GM18868 (cell line): ENCODE results near the gene FGFRL1.
"Not testable (repeated sequence)": the region's sequence is repeated elsewhere in the genome, so short reads cannot be mapped to it uniquely, and the experiment has no call there.

Experiments used
- ATAC-seq: cut with Tn5 transposase; IDR thresholded peaks from one replicate; pipeline ENCODE4 v1.9.1; 2021; ENCODE audit warnings: mild to moderate bottlenecking, moderate library complexity; ENCODE audit not compliant: unreplicated experiment

Gene FGFRL1

DNA sequence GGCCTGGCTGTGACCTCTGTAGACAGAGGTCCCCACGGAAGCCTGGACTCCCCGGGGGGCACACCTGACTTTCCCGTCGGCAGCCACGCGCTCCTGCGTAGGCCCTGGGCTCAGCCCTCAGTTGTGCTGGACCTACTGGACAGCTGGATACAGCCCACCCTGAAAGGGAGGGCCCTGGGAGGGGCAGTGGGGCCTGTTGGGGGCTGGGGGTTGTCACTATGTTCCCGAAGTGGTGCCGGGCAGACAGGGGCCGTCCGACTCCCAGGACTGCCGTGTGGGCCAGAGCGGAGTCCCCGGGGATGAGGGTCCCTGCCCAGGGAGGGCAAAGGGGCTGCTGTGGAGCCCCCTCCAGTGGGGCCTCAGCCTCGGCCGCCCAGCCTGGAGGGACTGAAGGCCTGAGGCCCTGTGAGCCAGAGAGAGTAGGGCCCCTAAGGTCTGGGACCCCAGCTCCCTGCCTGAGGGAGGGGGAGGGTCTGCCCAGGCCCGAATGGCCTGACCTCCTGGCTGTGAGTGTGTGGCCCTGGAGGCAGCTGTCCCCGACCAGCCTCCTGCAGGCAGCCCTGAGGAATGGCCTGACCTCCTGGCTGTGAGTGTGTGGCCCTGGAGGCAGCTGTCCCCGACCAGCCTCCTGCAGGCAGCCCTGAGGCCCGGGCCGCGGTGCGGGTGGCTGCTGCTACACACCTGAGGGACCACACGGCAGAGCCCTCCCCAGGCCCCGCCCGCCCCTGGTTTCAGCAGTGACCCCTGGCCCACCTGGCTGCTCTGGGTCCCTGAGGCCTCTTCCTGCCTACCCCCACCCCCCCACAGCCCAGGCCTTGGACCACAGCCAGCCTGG lies 25.8 kb downstream of the FGFRL1 start:
- ATAC-seq, result no peak

DNA sequence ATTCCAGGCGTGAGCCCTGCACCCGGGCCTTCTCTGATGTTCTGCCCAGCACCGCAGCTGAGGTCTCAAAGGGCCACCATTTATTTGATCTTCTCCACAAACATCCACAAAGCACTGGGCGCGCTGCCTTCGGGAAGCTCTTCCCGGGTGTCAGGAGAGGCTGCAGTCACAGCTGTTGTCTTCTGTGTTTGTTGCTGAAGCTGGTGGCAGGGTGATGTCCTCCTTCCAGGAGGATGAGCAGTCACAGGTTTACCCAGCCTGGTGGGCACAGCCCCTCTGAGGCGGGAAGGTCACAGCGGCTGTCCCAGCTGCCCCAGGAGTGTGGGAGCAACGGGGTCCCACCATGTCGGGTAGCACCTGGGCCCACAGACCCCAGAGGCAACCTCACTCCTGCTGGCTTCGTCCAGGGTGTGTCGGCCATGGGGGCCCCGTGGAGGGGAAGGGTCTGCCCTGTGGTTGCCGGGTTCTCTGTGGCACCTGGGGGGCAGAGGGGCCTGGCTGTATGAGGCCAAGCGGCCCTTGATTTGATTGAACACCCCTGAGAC lies 27.6 kb downstream of the FGFRL1 start:
- no peak for ATAC-seq

DNA sequence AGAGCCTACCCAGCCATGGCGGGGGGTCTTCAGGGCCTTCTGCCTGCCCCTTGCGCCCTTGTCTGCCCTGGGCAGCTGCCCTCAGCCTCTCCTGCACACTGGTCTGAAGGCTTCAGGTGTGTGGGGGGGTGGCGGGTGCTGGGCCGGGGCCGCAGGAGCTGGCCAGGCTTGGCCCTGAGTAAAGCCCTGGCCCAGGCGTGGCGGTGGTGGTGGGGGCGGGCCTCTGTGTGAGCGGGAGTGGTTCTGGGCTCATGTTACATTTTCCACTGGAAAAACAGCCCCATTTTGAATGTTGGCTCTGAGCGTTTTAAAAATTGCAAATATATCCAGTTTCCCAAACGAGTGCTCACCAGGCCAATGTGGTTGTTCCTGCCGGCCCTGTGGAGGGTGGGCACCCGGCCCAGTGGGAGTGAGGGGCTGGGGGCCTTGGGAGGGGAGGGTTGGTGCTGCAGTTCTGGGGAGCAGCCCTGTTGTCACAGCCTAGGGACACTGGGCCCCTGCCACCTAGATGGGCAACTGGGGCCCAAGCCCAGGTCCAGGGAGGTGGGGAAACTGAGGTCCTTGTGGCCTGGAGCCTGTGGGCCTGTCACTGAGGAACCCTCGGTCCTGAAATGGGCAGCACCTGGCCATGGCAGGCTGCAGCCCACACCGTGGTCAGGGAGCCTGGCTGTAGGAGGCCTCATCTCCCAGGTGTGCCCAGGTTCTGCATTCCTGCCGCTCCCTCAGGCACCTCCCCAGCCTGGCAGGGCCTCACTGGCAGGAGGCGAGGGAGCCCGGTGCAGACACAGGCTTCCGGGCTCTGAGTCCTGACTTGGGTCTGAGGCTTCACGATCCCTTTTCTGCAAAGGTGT lies 28.3 kb downstream of the FGFRL1 start:
- no peak for ATAC-seq

DNA sequence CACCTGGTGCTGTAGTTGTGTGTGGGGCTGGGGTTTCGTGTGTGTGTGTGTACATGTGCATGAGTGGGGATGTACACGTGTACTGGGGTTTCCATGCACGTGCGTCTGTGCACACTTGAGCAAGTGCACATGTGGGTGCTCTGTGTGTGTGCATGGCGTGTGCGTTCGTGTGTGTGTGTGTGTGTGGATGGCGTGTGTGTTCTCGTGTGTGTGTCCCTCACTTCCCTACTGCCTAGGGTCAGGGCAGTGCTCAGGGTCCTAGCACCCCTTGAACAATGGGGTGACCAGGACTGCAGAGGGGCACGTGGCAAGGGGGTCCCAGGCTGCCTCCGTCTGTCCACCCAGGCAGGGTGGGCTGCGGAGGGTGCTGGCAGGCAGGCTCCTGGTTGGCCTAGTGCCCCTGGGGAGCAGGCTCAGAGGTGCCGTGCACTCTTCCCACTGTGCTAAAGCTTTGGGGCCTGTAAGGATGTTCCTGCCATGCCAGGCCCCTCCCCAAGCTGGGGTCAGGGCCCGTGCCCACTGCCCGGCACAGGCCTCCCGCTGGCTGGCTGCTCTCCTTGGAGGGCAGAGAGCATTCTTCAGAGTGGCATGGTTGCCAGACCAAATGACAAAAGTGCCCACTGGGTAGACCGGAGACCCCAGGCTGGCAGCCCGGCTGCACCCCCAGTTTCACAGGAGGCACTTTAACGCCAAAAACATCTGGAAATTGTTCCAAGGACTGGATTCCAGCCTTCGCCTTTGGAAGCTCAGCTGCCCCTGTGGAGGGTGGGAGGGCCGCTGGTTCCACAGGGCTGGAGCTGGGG lies 29.1 kb downstream of the FGFRL1 start:
- ATAC-seq, result no peak

DNA sequence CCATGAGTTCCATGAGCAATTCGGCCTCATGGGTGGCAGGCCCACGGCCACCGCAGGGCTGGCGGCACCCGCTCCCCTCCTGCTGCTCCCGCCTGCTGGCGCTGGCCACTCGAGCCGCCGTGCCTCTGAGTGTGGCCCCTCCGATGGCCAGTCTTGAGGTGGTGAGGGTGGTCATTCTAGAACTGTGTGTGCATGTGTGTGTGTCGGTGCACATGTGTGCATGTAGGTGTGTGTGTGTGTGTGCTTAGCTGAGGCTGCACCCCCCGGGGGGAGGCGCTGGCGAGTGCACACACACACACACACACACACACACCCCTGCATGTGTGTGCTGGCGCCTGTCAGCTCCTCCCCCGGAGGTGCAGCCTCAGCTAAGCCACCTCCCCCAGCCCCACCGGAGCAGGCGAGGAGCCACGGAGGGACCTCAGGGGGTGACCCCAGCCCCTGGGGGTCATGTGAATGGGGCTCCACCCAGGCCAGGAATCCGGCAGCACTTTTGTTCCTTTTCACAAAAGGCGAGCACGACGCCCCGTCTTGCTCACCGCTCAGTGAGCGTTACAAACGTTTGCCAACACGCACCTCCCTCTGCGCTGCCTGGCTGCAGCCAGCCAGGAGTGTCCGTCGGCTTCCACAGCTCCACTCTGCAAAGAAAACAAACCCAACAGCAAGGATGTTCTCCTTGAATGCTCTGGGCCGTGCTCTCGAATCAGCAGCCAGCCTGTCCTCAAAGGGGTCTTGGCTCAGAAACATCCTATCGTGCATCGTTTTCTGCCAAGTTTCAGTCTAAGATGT lies 29.9 kb downstream of the FGFRL1 start:
- ATAC-seq, result no peak

DNA sequence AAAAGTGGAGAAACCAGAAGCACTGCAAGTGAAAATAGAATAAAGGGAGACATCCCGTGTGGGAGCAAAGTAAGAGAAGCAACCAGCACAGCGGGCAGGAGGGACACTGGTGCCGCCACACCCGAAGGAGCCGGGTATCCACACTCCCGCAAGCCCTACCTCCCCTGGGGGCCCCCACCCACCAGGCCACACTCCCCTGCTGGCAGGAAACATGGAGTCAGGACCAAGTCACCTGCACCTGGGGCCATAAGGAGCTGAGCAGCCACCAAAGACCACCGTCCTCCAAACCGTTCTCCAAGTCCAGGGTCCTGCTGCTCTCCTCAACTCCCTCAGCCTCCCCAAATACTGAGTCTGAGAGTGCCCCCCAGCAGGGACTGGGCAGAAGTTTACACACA lies 30.5 kb downstream of the FGFRL1 start:
- ATAC-seq, result no peak

DNA sequence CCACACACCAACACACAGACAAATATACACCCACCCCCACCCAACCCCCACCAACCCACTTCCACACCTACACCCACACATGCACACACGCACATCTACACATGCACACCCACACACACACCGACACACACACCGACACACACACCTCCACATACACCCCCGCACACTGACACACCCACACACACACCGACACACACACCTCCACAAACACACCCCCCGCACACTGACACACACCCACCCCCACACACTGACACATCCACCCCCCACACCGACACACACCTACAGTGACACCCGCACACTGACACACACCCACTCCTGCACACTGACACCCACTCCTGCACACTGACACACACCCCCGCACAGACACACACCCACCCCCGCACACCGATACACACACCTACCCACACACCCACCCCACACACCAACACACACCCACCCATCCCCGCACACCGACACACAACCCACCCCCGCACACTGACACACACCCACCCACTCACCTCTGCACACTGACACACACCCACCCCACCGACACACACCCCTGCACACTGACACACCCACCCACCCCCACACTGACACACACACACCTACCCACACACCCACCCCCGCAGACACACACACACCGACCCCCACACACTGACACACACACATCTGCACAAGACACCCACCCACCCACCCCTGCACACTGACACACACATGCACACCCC lies 31.1 kb downstream of the FGFRL1 start:
- no peak for ATAC-seq

DNA sequence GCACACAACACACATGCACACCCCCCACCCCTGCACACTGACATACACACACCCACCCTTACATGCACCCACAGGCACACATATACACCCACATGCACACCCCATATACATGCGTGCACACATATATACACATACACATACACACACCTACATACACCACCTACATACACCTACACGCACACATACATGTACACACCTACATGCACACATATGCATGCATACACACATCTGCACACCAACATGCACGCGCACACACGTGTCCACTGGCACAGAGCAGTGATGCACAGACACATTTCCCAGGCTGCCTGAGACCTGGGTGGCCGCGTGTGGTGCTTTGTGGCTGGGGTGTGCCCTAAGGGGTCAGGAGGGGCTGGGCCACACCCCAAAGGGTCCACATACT lies 31.7 kb downstream of the FGFRL1 start:
- no peak for ATAC-seq

DNA sequence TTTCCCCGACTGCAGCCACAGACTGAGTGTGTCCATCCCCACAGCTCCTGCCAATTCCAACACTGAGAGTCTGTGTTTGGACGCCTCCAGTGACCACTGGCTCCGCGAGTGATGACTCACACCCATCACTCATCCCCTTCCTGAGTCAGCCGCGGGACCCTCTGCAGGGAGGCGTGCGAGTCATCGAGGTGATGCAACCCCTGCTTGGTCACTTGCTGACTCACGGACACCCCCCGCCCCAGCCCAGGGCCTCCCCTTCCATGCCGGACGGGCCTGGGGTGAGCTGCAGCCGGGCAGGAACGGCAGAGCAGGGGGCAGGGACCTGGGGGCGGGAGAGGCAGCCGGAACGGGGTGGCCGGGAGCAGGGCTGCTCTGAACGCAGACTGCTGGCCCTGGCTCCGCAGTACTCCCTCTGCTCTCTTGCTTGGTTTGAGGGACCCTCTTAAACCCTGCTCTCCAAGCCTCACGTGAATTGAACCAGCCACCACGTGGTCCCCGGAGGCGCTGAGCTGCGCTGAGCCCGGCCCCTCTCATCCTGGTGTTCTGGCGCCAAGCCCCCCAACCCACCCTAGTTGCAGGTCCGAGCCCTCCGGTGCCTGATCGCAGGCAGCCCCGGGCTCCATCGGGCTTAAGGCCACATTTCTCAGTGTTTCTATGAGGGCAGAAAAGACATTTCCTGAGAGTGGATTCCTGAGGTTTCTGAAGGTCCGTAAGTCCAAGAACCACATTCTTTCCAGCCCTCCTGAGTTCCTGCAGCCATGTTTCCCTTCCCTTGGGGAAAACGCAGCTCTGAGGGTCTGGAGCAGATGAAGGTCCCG lies 32.4 kb downstream of the FGFRL1 start:
- ATAC-seq, result no peak

DNA sequence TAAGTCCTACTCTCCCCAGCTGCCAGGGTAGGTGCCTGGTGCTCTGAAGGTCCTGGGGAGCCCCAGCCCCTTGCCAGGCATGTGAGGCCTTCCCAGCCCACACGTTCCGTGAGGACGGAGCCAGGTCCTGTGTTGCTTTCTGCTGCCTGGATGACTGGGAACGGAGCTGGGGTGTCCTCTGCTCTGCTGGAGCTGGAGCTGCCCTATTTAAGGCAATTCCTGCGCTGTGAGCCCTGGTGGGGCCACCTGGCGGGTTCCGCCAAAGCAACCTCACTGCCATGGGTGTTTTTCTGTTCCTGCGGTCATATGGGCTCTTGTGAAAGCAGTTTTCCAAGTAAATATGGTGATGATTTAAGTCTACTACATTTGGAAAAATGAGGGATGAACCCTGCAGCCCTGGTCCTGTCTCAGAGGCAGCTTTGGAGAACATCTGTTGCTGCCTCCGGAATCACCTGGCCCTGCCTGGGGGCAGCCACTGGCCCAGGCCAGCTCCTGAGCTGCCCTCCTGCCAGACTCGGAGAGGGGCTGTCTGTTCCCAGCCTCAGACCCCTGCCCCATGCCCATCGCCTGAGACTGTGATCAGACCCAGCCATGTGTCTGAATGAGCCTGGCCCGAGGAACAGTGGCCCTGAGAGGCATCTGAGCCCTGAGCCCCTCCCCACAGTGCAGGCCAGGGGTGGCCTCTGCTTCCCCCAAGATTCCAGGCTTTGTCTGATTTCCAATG lies 33.2 kb downstream of the FGFRL1 start:
- no peak for ATAC-seq

DNA sequence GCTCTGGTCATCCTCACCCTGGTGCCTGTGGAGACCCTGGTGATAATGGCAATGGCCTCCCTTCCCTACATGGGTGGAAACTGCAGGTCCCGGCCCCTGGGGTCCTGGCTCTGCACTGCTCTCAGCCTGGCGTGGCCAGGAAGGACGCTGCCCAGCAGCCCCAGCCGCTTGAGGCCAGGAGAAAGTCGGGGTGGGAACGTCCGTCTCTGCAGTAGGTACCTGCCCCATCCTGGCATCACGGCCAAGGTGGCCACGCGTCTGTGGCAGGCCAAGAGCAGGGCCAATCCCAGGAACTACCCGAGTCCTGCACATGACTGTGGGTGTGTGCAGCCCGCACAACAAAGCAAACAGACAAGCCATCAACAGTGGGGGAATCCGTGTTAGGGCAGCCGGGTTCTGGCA lies 33.8 kb downstream of the FGFRL1 start:
- ATAC-seq, result no peak

DNA sequence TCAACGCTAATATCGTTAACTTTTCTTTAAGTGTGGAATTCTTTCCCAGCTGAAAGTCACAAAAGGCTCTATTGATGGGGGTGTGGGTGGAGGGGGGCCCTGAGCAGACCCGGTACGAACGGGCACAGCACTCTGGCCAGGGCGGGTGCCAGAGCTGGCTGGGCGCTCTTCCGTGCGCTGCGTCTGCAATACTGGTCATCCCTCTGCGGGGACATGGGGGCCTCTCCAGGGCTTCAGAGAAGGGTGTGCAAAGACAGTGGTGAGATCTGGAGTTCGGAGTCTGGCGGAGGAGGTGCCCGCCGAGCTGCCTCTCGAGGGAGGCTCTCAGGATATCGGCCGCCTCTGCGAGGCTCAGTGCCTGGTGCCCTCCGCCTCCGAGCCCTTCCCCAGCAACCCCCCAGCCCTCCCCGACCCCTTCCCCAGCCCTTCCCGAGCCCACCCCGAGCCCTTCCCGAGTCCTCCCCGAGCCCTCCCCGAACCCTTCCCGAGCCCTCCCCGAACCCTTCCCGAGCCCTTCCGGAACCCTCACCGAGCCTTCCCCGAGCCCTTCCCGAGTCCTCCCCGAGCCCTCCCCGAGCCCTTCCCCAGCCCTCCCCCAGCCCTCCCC lies 34.3 kb downstream of the FGFRL1 start:
- no peak for ATAC-seq

DNA sequence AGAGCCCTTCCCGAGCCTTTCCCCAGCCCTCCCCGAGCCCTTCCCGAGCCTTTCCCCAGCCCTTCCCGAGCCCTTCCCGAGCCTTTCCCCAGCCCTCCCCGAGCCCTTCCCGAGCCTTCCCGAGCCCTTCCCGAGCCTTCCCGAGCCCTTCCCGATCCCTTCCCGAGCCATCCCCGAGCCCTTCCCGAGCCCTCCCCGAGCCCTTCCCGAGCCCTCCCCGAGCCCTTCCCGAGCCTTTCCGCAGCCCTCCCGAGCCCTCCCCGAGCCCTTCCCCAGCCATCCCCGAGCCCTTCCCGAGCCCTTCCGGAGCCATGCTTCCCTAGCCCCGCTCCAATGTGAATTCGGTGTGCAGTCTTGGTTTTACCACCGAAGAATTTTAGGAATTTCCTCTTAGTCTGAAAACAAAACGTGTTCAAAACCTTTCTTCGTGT lies 35.2 kb downstream of the FGFRL1 start:
- not testable (repeated sequence) for ATAC-seq

DNA sequence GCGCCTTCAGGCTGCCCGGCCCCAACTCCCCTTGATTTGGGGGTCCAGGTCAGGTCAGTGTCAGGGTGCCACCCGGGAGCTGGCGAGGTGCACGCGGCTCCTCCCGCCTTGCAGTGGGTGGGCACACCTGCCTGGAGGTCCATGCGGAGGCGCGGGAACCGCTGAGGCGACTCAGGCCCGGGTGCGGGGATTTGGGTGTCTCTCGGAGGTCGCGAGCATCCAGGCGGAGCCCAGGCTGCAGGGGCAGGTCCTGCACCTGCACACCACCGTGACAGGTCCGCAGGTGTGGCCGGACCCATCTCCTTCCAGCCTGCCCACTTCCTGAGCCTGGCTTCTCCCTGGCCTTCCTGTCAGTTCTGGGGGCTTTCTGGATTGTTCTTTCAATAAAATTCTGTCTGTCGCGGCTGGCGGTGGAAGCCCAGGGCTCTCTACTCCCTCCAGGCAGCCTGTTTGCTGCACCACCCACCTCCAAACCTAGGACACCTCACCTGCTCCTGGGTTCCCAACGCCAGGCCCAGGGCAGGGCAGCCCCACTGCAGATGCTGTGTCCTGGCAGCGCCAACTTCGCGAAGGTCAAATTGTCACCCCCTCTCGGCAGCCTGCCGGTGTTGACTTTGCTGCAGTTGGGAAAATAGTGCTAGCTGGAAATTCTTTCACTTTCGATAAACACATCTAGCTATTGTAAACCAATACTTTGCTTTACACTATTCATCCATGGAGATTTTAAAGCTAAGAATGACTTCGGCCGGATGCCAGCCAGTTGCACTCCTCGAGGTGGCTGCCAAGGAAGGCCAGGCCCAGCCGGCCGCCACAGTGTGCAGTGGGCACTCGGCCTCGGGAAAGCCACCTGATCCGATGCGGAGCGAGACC lies 35.9 kb downstream of the FGFRL1 start:
- ATAC-seq, result no peak

DNA sequence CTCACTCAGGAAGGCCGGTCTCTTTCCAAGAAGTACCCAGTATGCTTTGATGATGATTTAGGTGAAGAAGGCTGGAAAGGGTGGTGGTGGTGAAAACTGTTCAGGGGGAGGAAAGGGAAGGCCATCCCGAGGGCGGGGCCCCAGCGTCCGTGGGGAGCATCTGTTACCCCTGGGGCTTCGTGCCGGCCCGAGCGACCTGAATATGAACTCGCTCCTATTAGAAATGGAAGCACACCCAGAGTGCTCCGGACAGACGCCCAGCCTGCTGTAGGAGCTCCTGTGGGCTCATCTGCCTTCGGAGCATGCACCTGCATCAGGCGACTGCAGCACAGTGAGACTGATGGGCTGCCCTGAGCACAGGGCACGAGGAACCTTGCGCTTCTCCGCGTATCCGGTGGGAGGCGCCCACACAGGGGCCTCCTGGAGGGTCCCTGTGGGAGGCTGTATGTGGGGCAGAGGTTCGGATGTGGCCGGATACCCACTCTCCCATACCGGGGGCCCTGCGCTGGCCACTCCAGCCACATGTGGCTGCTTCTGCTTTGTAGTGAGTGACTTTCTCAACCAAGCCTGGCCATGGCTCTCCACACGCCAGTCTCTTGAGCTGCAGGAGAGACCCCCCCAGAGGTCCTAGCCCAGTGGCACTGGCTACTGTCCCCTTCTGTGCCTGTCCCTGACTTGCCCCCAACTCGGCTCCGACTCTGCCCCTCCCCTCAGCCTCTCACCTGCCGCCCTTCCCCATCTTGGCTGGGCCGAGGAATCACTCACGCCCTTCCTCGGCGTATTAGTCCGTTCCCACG lies 36.7 kb downstream of the FGFRL1 start:
- no peak for ATAC-seq
